Fibroblast of pulmonary artery (primary cell): ENCODE data around the gene PGPEP1.

Source experiments
- DNase-seq: peaks from one replicate; pipeline ENCODE4 v3.0.0-alpha.2; 2010; ENCODE audit warnings: low read depth
- H3K4me3 ChIP-seq: replicated peaks from 2 replicates; pipeline ENCODE4 v1.5.1; 2011; ENCODE audit warnings: low read depth, mild to moderate bottlenecking, control low read depth, low read length, moderate library complexity
- TF ChIP-seq, protein P1 (sequence below): IDR thresholded peaks from 2 replicates; pipeline ENCODE4 v1.5.1; 2011; ENCODE audit warnings: mild to moderate bottlenecking, control low read depth, low read length, inconsistent platforms; ENCODE audit errors: missing control alignments

PGPEP1 gene

DNA sequence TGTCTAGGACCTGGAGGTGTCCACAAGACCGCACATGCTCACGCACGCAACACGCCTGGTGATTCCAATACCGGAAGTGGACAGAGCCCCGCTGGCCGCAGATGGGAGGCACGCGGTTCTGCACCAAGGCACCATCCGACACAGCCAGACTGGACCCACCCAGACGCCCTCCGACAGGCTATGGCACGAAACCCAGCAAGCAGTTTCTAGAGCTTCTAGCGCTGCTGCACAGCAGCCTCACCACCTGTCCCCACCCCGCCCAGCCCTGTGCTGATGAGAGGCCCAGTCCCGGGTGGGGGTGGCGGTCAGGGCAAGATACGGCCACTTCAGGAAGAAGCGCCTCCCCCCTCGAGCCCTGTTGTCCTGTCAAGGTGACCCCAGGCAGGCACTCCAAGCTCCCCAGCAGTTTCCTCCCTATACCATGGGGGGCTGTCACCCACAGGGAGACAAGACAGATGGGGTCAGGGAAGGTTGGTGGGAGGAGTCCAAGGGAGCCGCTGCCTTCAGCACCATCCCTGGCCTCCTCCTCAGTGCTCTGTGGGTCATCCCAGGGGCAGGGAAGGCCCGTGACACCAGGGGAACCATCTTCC is 28.8 kb upstream of the PGPEP1 start:
- no peak for DNase-seq
- H3K4me3 ChIP-seq, result no peak overlapping the region
- TF ChIP-seq, protein P1, sequence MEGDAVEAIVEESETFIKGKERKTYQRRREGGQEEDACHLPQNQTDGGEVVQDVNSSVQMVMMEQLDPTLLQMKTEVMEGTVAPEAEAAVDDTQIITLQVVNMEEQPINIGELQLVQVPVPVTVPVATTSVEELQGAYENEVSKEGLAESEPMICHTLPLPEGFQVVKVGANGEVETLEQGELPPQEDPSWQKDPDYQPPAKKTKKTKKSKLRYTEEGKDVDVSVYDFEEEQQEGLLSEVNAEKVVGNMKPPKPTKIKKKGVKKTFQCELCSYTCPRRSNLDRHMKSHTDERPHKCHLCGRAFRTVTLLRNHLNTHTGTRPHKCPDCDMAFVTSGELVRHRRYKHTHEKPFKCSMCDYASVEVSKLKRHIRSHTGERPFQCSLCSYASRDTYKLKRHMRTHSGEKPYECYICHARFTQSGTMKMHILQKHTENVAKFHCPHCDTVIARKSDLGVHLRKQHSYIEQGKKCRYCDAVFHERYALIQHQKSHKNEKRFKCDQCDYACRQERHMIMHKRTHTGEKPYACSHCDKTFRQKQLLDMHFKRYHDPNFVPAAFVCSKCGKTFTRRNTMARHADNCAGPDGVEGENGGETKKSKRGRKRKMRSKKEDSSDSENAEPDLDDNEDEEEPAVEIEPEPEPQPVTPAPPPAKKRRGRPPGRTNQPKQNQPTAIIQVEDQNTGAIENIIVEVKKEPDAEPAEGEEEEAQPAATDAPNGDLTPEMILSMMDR, result no peak

DNA sequence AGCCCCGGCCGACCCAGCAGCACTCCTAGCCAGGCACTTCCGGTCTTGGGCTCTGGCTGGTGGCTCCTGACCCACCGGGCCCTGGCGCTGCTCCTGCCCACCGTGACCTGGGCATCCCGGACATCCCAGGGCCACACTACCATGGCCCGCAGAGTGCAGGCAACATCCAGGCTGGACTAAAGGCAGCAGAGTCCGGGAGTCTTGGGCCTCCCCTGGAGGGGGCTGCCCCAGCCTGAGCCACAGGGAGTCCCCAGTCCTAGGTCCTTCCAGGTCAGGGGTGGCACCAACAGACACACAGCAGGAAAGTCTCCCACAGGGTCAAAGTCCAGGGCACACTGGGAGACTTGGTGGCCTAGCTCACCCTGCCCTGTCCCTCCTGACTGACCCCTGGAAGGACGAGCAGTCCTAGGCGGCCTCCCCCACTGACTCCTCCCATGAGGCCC is 28.3 kb upstream of the PGPEP1 start:
- H3K4me3 ChIP-seq, result no peak overlapping the region
- TF ChIP-seq, protein P1, result no peak
- DNase-seq, result no peak

DNA sequence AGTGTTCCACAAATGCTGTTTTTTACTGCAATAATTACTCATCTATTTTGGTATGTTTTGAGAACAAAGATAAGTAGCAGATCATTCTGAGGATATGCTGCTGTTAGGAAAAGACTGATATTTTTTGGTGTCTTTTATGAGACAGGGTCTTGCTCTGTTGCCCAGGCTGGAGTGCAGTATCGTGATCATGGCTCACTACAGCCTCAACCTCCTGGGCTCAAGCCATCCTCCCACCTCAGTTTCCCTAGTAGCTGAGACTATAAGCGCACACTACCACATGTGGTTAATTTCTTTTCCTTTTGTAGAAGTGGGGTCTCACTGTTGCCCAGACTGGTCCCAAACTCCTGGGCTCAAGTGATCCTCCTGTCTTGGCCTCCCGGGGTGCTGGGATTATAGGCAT is 27.0 kb upstream of the PGPEP1 start:
- DNase-seq, result no peak
- no peak overlapping the region for H3K4me3 ChIP-seq
- TF ChIP-seq, protein P1, result no peak

DNA sequence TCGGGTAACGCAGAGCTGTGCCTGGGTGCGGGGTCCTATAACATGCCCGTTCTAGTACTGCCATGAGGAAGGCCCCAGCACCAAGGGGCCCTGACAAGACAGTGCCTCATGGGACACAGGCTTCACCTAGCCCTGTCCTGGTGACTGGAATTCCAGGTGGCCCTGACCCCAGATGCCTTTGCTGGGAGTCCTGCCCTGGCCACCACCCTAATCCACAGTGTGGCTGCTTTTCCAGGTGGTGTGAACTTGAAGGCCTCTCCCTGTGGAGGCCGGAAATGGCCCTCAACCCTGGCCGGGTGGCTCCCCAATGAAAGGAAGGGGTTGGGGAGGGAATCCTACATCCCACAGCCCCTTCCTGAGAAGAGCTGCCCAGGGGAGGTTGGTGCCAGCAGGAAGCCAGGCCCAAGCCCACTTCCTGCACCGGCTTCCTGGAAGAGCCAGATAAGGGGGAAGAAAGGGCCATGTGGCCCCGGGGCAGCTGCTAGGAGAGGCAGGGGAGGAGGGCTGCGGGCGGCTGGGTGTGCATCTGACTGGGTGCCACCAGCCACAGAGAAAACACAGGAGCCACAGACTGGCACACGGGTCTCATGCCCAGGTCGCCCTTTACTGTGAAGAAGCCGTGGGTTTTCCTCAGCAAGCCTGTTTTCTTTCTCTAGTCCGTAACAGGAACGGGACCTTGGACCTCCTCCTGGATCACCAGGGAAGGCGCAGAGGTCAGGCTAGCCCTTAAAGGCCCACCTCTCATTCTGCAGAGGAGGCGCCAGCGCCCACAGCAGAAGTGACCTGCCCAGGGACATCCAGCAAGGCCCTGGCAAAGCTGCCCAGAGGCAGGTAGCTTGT is 22.2 kb upstream of the PGPEP1 start:
- TF ChIP-seq, protein P1, result no peak
- no peak for DNase-seq
- H3K4me3 ChIP-seq, result no peak overlapping the region

DNA sequence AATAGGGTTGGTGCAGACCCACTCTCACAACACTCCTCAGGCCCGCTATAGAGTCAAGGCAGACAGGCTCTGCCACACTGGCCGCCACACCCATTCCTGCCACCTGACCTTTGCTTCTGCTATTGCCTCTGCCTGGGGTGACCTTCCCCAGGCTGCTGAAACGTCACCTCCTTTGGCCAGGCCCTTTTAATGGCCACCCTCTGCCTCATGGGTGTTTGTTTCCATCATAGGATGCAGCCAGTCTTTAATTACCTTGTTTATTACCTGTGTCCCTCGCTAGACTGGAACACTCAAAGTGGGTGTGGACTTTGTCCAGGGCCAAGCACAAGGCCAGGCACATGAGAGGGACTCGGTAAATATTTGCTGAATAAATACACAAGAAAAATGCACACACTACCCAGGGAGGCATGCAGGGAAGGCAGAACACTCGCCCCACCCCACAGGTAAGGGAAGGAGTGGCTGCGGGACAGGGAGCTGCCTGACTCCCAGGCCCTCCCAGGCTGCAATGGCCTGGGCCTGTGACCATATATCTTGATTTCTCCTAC is 20.7 kb upstream of the PGPEP1 start:
- DNase-seq, result no peak
- H3K4me3 ChIP-seq, result no peak overlapping the region
- TF ChIP-seq, protein P1, result no peak

DNA sequence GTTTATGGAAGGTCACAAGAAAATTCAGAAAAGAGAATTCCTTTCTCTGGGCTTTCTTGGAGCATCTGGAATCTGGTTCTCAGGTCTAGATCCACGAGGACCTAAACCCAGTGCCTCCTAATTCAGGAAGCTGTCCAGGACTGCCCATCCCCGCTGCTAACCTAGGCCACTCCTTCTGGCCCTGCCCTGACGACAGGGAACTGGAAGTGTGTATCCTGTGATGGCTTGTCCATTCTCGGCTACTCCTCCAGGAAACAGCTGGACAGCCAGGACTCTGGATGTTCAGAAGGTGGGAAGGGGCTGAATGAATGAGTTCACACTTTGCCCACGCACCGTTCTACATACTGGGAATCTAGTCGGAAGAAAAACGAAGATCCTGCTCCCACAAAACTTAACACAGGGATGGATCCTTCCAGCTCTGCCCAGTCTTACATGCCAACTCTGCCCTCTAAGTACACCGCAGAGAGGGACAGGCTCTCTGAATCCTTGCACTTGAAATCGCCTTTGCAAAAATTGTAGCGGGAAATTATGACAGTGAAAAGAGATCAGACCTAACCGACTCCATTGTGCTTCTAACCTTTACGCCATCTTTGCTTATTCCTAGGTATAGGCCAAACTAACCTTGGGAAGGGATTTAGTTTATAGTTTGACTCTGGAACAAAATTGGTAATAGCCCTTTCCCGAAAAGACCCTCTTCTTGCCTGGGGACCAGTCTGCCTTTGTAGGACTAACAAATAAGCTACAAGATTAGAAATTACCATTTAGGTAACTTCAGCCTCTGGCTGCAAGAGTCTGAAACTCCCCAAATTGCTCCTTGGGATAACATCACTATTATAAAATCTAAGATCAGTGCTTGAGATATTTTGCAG is 19.3 kb upstream of the PGPEP1 start:
- no peak for DNase-seq
- TF ChIP-seq, protein P1, result no peak
- H3K4me3 ChIP-seq, result no peak overlapping the region
